HEK293 (cell line): ENCODE results near the gene FREM3.

Source experiments
- CTCF ChIA-PET: fragments of 350-600 bp; formaldehyde crosslinking; extraction: SDS; loops from one replicate; lab custom pipeline; 2021; ENCODE audit warnings: antibody characterized with exemption; lab: Yijun Ruan, JAX
- POLR2A ChIA-PET: fragments of 300-600 bp; formaldehyde crosslinking; extraction: SDS; loops from one replicate; lab custom pipeline; 2020; ENCODE audit warnings: antibody characterized with exemption, inconsistent platforms; lab: Yijun Ruan, JAX
- H3K27ac ChIP-seq: fragments of 200-500 bp; sonication (Bioruptor generic); 2 replicates; pipeline ENCODE4 v1.5.1; 2014; ENCODE audit warnings: low read depth, low read length, control low read depth, inconsistent platforms; ENCODE audit errors: extremely low read depth
- H3K36me3 ChIP-seq, 2 experiments: fragments of 200-500 bp in 1 of 2; sonication (Bioruptor generic) in 1 of 2; 1 replicate in 1 of 2; 2 replicates in 1 of 2; pipeline ENCODE4 v1.5.1; 2014 to 2017; ENCODE audit warnings: inconsistent platforms in 2 of 2, low read length in 2 of 2; ENCODE audit not compliant: control insufficient read depth in 2 of 2, insufficient read depth in 1 of 2
- H3K4me1 ChIP-seq: fragments of 200-500 bp; sonication (Bioruptor generic); 2 replicates; pipeline ENCODE4 v1.5.1; 2014; ENCODE audit warnings: mild to moderate bottlenecking, low read length, inconsistent platforms; ENCODE audit not compliant: control insufficient read depth, insufficient read depth
- H3K4me3 ChIP-seq: 2 replicates; pipeline ENCODE4 v1.5.1; 2011; ENCODE audit warnings: low read depth, mild to moderate bottlenecking, control low read depth, low read length, moderate library complexity
- H3K9me3 ChIP-seq: fragments of 200-500 bp; sonication (Bioruptor generic); 2 replicates; pipeline ENCODE4 v1.5.1; 2014; ENCODE audit warnings: low read depth, low read length, inconsistent platforms; ENCODE audit not compliant: control insufficient read depth, insufficient read depth
- BCL11A ChIP-seq: fragments of 450-650 bp; formaldehyde crosslinking; IDR thresholded peaks from 2 replicates; pipeline ENCODE4 v1.5.1; 2016; ENCODE audit warnings: low read depth, missing biosample characterization, missing genetic modification characterization
- OVOL3 ChIP-seq: fragments of 450-650 bp; formaldehyde crosslinking; IDR thresholded peaks from 2 replicates; pipeline ENCODE4 v1.5.1; 2016; ENCODE audit warnings: missing biosample characterization, missing genetic modification characterization
- ZBTB21 ChIP-seq: fragments of 450-650 bp; formaldehyde crosslinking; IDR thresholded peaks from 2 replicates; pipeline ENCODE4 v1.5.1; 2017; ENCODE audit warnings: missing biosample characterization, missing genetic modification characterization
- ZBTB7A ChIP-seq: fragments of 450-650 bp; formaldehyde crosslinking; IDR thresholded peaks from 2 replicates; pipeline ENCODE4 v1.5.1; 2016; ENCODE audit warnings: low read depth, missing biosample characterization, missing genetic modification characterization
- ZNF112 ChIP-seq: fragments of 450-650 bp; formaldehyde crosslinking; IDR thresholded peaks from 2 replicates; pipeline ENCODE4 v1.5.0; 2017; ENCODE audit warnings: missing biosample characterization, missing genetic modification characterization
- ZNF133 ChIP-seq: fragments of 450-650 bp; formaldehyde crosslinking; IDR thresholded peaks from 2 replicates; pipeline ENCODE4 v1.5.1; 2016; ENCODE audit warnings: missing biosample characterization, missing genetic modification characterization
- ZNF155 ChIP-seq: fragments of 450-650 bp; formaldehyde crosslinking; IDR thresholded peaks from 2 replicates; pipeline ENCODE4 v1.5.1; 2016; ENCODE audit warnings: missing biosample characterization, missing genetic modification characterization
- ZNF202 ChIP-seq: fragments of 450-650 bp; formaldehyde crosslinking; IDR thresholded peaks from 2 replicates; pipeline ENCODE4 v1.5.1; 2016; ENCODE audit warnings: missing biosample characterization, missing genetic modification characterization, borderline replicate concordance
- ZNF211 ChIP-seq: fragments of 450-650 bp; formaldehyde crosslinking; IDR thresholded peaks from 2 replicates; pipeline ENCODE4 v1.5.1; 2016; ENCODE audit warnings: low read depth, missing biosample characterization, missing genetic modification characterization
- ZNF221 ChIP-seq: fragments of 450-650 bp; formaldehyde crosslinking; IDR thresholded peaks from 2 replicates; pipeline ENCODE4 v1.5.1; 2017; ENCODE audit warnings: missing biosample characterization, missing genetic modification characterization, borderline replicate concordance
- ZNF391 ChIP-seq: fragments of 450-650 bp; formaldehyde crosslinking; IDR thresholded peaks from 2 replicates; pipeline ENCODE4 v1.5.1; 2016; ENCODE audit warnings: low read depth, missing biosample characterization, missing genetic modification characterization, borderline replicate concordance
- ZNF555 ChIP-seq: fragments of 450-650 bp; formaldehyde crosslinking; conservative IDR thresholded peaks from 2 replicates; pipeline ENCODE4 v1.5.1; 2017; ENCODE audit warnings: missing biosample characterization, mild to moderate bottlenecking, missing genetic modification characterization, inconsistent platforms
- ZNF768 ChIP-seq: fragments of 450-650 bp; formaldehyde crosslinking; IDR thresholded peaks from 2 replicates; pipeline ENCODE4 v1.5.1; 2018; ENCODE audit warnings: missing biosample characterization, mild to moderate bottlenecking, missing genetic modification characterization
- ZNF777 ChIP-seq: fragments of 450-650 bp; formaldehyde crosslinking; IDR thresholded peaks from 2 replicates; pipeline ENCODE4 v1.5.1; 2017; ENCODE audit warnings: missing biosample characterization, missing genetic modification characterization, borderline replicate concordance
- TF ChIP-seq, protein P1 (sequence below): fragments of 450-650 bp; formaldehyde crosslinking; IDR thresholded peaks from 2 replicates; pipeline ENCODE4 v1.5.1; 2016; ENCODE audit warnings: missing biosample characterization, missing genetic modification characterization
- TF ChIP-seq, protein P2 (sequence below): fragments of 450-650 bp; formaldehyde crosslinking; IDR thresholded peaks from 2 replicates; pipeline ENCODE4 v1.5.1; 2016; ENCODE audit warnings: missing biosample characterization, missing genetic modification characterization
- TF ChIP-seq, protein P3 (sequence below): fragments of 450-650 bp; formaldehyde crosslinking; IDR thresholded peaks from 2 replicates; pipeline ENCODE4 v1.5.1; 2017; ENCODE audit warnings: missing biosample characterization, missing genetic modification characterization
- TF ChIP-seq, protein P4 (sequence below): fragments of 450-650 bp; formaldehyde crosslinking; IDR thresholded peaks from 2 replicates; pipeline ENCODE4 v1.5.1; 2016; ENCODE audit warnings: missing biosample characterization, missing genetic modification characterization
- TF ChIP-seq, protein P5 (sequence below): fragments of 450-650 bp; formaldehyde crosslinking; IDR thresholded peaks from 2 replicates; pipeline ENCODE4 v1.5.1; 2016; ENCODE audit warnings: missing biosample characterization, missing genetic modification characterization
- TF ChIP-seq, protein P6 (sequence below): fragments of 450-650 bp; formaldehyde crosslinking; IDR thresholded peaks from 2 replicates; pipeline ENCODE4 v1.5.1; 2016; ENCODE audit warnings: missing biosample characterization, missing genetic modification characterization

The FREM3 gene

DNA sequence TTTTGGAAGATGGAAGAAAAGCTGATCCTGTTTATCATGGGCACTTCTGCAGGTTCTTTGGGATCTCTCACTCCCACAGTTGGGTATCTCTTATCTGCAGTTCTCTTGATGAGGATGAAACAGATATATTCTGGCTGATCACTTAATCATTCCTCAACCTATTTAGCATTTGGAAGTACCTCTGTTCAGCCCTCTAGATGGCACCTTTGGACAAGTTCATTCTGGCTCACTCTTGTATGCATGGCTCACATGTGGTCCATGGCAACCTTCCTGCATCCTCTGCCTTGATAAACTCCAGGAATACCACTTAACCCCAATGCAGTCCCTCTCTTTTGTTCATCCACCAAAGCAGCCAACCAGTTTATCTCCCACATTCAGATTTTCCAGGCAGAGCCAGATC lies 112.8 kb downstream of the FREM3 start (continued):
- TF ChIP-seq, protein P1, sequence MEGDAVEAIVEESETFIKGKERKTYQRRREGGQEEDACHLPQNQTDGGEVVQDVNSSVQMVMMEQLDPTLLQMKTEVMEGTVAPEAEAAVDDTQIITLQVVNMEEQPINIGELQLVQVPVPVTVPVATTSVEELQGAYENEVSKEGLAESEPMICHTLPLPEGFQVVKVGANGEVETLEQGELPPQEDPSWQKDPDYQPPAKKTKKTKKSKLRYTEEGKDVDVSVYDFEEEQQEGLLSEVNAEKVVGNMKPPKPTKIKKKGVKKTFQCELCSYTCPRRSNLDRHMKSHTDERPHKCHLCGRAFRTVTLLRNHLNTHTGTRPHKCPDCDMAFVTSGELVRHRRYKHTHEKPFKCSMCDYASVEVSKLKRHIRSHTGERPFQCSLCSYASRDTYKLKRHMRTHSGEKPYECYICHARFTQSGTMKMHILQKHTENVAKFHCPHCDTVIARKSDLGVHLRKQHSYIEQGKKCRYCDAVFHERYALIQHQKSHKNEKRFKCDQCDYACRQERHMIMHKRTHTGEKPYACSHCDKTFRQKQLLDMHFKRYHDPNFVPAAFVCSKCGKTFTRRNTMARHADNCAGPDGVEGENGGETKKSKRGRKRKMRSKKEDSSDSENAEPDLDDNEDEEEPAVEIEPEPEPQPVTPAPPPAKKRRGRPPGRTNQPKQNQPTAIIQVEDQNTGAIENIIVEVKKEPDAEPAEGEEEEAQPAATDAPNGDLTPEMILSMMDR: 0 out of 2 replicates have a peak, but pooled peaks have one; percentile 23
- no peak for TF ChIP-seq ZNF768 (tag by site-specific recombination)
- TF ChIP-seq, protein P2, sequence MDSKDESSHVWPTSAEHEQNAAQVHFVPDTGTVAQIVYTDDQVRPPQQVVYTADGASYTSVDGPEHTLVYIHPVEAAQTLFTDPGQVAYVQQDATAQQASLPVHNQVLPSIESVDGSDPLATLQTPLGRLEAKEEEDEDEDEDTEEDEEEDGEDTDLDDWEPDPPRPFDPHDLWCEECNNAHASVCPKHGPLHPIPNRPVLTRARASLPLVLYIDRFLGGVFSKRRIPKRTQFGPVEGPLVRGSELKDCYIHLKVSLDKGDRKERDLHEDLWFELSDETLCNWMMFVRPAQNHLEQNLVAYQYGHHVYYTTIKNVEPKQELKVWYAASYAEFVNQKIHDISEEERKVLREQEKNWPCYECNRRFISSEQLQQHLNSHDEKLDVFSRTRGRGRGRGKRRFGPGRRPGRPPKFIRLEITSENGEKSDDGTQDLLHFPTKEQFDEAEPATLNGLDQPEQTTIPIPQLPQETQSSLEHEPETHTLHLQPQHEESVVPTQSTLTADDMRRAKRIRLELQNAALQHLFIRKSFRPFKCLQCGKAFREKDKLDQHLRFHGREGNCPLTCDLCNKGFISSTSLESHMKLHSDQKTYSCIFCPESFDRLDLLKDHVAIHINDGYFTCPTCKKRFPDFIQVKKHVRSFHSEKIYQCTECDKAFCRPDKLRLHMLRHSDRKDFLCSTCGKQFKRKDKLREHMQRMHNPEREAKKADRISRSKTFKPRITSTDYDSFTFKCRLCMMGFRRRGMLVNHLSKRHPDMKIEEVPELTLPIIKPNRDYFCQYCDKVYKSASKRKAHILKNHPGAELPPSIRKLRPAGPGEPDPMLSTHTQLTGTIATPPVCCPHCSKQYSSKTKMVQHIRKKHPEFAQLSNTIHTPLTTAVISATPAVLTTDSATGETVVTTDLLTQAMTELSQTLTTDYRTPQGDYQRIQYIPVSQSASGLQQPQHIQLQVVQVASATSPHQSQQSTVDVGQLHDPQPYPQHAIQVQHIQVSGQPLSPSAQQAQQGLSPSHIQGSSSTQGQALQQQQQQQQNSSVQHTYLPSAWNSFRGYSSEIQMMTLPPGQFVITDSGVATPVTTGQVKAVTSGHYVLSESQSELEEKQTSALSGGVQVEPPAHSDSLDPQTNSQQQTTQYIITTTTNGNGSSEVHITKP: no peak

DNA sequence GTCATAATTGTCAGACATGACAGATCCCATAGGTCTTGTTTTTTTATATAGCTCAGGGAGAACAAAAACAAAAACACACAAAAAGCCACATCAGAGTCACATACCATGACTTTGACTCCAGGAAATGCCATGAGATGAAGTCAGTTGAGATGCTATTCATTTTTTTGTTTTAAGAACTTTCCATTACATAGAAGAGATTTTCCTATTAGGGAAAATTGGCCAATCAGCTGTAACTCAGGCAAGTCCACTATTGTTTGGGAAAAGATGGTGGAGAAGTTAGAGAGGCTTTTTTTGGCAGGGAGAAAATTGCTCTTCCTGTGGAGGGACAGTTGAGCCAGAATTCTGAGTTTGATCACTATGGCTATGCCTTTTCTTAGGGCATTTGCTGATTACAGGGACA lies 114.4 kb downstream of the FREM3 start:
- TF ChIP-seq OVOL3 (tag by site-specific recombination) (no peak), ZNF211 (no peak), ZNF777 (tag by site-specific recombination) (no peak)
- TF ChIP-seq, protein P3, sequence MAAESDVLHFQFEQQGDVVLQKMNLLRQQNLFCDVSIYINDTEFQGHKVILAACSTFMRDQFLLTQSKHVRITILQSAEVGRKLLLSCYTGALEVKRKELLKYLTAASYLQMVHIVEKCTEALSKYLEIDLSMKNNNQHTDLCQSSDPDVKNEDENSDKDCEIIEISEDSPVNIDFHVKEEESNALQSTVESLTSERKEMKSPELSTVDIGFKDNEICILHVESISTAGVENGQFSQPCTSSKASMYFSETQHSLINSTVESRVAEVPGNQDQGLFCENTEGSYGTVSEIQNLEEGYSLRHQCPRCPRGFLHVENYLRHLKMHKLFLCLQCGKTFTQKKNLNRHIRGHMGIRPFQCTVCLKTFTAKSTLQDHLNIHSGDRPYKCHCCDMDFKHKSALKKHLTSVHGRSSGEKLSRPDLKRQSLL (tag by site-specific recombination): no peak
- TF ChIP-seq, all 188 proteins: peak for 0
- H3K36me3 ChIP-seq: no peaks in the 10 kb centered on the region
- no peaks in the 10 kb centered on the region for H3K4me1 ChIP-seq
- CTCF ChIA-PET: interaction anchor here (1.1 kb wide), 1 partner anchor 27 kb away, joined by 4 read pairs; no protein-coding TSS in a partner anchor
- no peak overlapping the region for H3K4me3 ChIP-seq
- POLR2A ChIA-PET: no interaction called here
- H3K27ac ChIP-seq: no peak overlapping the region
- no peaks in the 10 kb centered on the region for H3K9me3 ChIP-seq

DNA sequence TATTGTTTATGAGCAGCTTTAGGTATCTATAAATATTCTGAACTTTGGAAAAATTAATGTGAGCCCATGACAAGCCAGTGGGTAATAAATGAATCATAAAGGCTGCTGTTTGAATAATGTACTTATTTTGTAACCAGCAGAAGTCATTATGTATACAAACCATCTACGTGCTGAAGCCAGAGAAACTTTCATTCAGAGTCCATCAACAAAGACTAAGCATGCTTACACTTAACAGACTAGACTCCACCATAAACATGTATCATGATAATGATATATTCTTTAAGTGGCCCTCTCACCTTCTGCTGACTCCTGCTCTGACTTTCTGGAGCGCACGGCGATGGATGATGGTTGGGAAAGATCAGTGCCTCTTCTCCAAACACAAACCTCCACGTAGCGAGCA lies 114.9 kb downstream of the FREM3 start:
- H3K4me1 ChIP-seq: no peaks in the 10 kb centered on the region
- no peaks in the 10 kb centered on the region for H3K9me3 ChIP-seq
- H3K4me3 ChIP-seq: no peak overlapping the region
- H3K27ac ChIP-seq: no peak overlapping the region
- no peaks in the 10 kb centered on the region for H3K36me3 ChIP-seq
- ChIA-PET POLR2A (no interaction called here), CTCF (interaction anchor here (1.1 kb wide), 1 partner anchor 27 kb away, joined by 4 read pairs; no protein-coding TSS in a partner anchor)
- no peak for TF ChIP-seq OVOL3 (tag by site-specific recombination)
- TF ChIP-seq BCL11A (tag by site-specific recombination): no peak
- TF ChIP-seq ZNF555 (tag by site-specific recombination): no peak
- TF ChIP-seq ZBTB7A (tag by site-specific recombination): no peak
- TF ChIP-seq ZNF133: no peak
- TF ChIP-seq, protein P4, sequence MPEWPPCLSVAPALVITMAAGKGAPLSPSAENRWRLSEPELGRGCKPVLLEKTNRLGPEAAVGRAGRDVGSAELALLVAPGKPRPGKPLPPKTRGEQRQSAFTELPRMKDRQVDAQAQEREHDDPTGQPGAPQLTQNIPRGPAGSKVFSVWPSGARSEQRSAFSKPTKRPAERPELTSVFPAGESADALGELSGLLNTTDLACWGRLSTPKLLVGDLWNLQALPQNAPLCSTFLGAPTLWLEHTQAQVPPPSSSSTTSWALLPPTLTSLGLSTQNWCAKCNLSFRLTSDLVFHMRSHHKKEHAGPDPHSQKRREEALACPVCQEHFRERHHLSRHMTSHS (tag by site-specific recombination): no peak
- no peak for TF ChIP-seq ZNF155 (tag by site-specific recombination)
- TF ChIP-seq, protein P5, sequence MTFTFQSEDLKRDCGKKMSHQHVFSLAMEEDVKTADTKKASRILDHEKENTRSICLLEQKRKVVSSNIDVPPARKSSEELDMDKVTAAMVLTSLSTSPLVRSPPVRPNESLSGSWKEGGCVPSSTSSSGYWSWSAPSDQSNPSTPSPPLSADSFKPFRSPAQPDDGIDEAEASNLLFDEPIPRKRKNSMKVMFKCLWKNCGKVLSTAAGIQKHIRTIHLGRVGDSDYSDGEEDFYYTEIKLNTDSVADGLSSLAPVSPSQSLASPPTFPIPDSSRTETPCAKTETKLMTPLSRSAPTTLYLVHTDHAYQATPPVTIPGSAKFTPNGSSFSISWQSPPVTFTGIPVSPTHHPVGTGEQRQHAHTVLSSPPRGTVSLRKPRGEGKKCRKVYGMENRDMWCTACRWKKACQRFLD (tag by site-specific recombination): no peak
- no peak for TF ChIP-seq ZNF391 (tag by site-specific recombination)
- TF ChIP-seq, protein P6, sequence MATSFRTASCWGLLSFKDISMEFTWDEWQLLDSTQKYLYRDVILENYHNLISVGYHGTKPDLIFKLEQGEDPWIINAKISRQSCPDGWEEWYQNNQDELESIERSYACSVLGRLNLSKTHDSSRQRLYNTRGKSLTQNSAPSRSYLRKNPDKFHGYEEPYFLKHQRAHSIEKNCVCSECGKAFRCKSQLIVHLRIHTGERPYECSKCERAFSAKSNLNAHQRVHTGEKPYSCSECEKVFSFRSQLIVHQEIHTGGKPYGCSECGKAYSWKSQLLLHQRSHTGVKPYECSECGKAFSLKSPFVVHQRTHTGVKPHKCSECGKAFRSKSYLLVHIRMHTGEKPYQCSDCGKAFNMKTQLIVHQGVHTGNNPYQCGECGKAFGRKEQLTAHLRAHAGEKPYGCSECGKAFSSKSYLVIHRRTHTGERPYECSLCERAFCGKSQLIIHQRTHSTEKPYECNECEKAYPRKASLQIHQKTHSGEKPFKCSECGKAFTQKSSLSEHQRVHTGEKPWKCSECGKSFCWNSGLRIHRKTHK: no peak
- TF ChIP-seq ZNF221 (tag by site-specific recombination): no peak
- no peak for TF ChIP-seq ZNF112 (tag by site-specific recombination)
- TF ChIP-seq ZBTB21 (tag by site-specific recombination): no peak
- TF ChIP-seq ZNF202 (tag by site-specific recombination): no peak
